IPS-NIHi7 (cell line): Measurements from ENCODE around the gene RSPRY1.
A peak's percentile ranks its signal among the peaks of the same experiment; 100 is the strongest.
"Not testable (repeated sequence)": the region's sequence is repeated elsewhere in the genome, so short reads cannot be mapped to it uniquely, and the experiment has no call there.

ENCODE experiments used
- DNase-seq: peaks from one replicate; pipeline ENCODE4 v3.0.0; 2012; ENCODE audit warnings: mixed read lengths; ENCODE audit errors: extremely low spot score

The RSPRY1 gene

GRCh38 chr16:57271867-57272495, 85.9 kb downstream of the RSPRY1 start:
- DNase-seq = no peak

- no peak for DNase-seq
Observed at GRCh38 chr16:57273359-57273758, 87.2 kb downstream of the RSPRY1 start.

GRCh38 chr16:57273826-57274225, 87.7 kb downstream of the RSPRY1 start:
- DNase-seq = no peak

GRCh38 chr16:57275946-57276345, 89.8 kb downstream of the RSPRY1 start:
- DNase-seq = not testable (repeated sequence)

- no peak for DNase-seq
Observed at GRCh38 chr16:57276596-57276995, 90.5 kb downstream of the RSPRY1 start.

- DNase-seq = no peak
Observed at GRCh38 chr16:57277586-57277985, 91.5 kb downstream of the RSPRY1 start.

GRCh38 chr16:57278494-57278893, 92.4 kb downstream of the RSPRY1 start:
- DNase-seq = no peak

- no peak for DNase-seq
Observed at GRCh38 chr16:57279780-57280638, 93.9 kb downstream of the RSPRY1 start.

GRCh38 chr16:57281791-57282190, 95.7 kb downstream of the RSPRY1 start:
- DNase-seq = no peak

- no peak for DNase-seq
Observed at GRCh38 chr16:57282510-57283213, 96.5 kb downstream of the RSPRY1 start.

- DNase-seq = no peak
Observed at GRCh38 chr16:57283214-57283958, 97.3 kb downstream of the RSPRY1 start.

- DNase-seq = no peak
Observed at GRCh38 chr16:57283959-57284208, 97.8 kb downstream of the RSPRY1 start.

GRCh38 chr16:57284209-57284951, 98.3 kb downstream of the RSPRY1 start, which contains the start of gene PLLP:
PLLP (minus strand) TSS chr16:57284672; CDS start chr16:57284540, 132 bp downstream.
- peak; percentile 79 for DNase-seq

GRCh38 chr16:57284952-57285363, 98.8 kb downstream of the RSPRY1 start:
- no peak for DNase-seq

- no peak for DNase-seq
Observed at GRCh38 chr16:57285379-57285778, 99.2 kb downstream of the RSPRY1 start.

- no peak for DNase-seq
Observed at GRCh38 chr16:57289391-57290257, 103.5 kb downstream of the RSPRY1 start.
